ENCODE data around the gene SH2D2A.

The SH2D2A gene

DNA sequence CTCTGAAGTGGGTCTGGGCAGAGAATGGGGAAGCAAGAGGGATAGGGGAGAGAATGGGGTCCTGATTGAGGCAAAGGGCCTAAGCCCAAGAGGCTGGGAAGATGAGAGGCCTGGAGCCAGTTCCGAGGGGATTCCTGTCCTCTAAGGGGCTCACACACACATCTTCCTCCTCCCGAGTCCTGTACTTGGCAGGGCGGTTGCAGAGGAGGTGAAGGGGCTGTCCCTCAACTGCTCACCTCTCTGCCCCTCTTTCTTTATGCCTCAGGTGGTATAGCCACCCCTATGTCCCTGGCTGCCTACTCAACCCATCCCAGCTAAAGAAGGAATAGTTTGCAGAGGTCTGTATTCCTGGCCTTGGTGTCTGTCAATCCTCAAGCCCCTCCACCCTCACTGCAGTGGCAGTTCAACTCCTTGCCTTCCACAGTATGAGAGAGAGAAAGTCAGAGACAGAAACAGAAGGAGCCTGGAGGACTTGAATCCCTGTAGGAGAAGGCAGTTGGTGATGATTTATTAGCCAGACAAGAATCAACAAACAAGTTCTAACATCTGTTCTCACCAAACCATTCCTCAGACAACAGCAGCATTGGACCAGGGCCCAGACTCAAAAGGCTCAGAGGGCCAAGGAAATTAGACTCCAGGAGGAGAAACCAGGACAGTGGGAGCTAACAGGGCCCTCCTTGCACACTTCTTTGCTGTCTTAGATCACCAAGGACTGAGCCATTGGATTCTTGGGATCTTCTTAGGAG, 10.7 kb downstream of the SH2D2A start:
- in situ Hi-C loops (cut with MboI; ENCODE audit: low sequenced_read_pairs): no loop called here

DNA sequence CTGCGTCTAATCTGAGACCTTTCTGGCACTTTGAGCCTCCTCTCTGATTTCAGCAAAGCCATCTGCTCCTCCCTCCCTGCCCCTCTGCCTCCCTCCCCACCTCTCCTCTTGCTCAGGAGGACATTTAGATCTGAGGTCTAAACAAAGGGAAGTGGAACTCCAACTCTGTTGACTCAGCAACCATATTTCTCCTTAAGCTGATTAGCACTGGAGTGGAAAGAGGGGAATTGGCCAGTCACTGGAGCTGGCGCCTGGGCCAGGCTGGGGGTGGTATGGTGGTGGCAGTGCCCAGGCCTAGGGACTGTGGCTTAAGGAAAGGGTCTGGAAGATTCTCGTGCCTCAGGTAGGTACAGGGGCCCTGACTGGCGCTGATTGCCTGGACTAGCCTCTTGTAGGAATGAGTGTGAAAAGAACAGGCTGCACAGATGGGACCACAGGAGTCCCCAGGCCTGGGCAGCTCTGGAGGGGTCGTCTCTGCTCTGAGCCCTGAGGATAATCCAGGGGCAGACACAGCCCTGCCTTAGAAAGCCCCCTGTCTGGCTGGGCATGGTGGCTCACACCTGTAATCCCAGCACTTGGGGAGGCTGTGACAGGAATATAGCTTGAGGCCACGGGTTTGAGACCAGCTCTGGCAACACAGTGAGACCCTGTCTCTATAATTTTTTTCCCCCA, 11.9 kb downstream of the SH2D2A start:
- in situ Hi-C loops (cut with MboI; ENCODE audit: low sequenced_read_pairs): no loop called here

DNA sequence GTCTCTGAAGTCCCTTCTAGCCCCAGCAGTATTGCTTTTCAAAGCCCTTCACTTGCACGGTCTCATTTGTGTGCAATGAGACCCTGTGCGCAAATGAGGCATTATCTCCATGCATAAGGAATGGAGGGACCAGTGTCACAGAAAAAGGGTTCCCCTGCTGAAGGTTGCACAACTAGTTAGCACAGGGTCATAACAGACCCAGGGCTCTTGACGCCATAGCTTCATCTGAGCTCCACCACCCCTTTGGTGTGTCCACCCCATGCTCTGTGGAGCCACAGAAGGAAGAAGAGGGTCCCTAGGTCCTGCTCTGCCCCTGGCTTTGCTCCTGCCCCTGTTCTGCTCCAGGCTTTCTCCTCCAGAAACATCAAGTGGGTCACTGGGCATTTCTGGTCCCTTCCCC, 12.6 kb downstream of the SH2D2A start:
- in situ Hi-C loops (cut with MboI; ENCODE audit: low sequenced_read_pairs): no loop called here

DNA sequence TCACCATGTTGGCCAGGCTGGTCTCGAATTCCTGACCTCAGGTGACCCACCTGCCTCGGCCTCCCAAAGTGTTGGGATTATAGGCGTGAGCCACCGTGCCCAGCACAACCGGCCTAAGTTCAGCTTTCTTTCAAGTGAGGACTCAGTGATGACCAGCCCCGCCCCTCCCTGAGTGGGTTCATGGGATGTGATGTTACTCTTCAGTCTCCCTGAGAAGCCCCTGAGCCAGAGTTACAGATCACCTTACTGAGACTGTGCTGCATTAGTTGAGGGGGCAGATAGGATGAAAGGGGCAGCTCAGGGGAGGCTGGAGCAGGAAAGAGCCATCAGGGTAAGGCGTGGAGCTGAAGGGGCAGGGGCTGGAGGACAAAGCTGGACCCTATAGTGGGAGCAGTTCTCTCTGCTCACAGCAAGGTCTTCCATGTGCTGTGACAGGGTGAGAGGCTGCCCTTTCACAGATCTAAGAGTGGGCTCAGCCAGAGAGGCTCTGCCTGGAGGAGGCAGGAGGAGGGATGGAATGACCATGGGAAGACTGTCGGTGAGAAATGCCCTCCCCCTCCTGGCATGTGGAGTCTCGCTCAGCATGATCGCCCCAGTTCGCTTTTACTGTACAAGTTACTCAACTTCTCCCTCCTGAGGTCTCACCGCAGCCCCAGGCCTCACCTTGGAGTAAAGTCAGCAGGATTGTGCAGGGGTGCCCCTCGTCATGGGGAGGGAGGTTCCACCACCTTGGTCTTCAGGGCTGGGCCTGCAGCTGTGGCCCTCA, 13.4 kb downstream of the SH2D2A start:
- in situ Hi-C loops (cut with MboI; ENCODE audit: low sequenced_read_pairs): no loop called here

DNA sequence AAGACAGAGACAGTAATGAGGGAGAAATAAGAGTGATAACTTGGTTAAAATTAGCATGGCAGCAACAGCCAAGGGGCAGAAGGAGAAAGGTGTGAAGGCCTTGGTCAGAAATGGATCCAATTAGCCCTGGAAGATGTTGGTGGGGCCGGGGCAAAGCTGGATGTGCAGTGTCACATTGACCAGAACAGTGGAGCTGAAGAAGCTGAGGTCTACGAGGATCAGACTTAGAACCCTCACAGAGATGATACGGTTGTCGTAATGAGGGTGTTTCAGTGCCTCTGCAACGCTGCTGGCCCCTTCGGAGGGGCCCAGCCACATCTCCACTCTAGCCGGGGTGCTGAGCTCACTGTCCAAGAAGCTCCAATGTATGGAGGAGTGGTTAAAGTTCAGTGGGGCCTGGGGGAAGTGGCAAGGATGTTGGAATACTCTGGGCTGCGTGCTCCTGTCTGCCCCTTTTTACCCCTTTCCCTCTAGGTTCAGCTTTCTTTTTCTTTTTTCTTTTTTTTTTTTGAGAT, 14.2 kb downstream of the SH2D2A start:
- in situ Hi-C loops (cut with MboI; ENCODE audit: low sequenced_read_pairs): no loop called here

DNA sequence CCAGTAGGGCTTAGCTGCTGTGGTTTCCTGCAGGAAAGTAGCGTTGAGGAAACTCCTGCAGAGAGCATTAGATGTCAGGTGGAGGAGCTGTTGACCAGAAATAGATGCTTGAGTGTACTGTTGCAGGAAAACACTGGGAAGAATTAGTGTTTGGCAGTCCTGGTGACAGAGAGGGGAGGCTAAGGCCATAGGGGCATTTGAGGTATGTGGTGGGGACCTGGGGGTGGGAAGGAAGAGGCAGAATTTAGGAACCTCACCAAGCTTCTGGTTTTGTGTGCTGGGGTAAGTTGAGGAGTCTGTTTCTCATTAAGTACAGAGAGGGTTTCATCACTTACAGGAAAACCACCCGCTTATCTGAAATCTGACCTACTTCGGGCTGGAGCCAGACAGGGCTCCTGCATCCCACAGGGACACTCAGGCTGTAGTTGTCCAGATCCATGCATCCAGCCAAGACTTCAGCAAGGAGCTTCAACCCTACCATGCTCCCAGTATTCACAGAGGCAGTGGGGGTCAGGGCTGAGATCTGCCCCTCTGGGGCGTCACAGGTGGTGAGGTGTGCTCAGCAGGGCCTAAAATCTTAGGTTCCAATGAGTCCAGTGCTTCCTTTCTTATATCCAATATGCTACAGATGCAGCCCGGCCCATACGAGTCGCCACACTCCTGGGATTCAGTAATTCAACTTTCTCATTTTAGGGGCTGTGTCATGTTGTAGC, 15.1 kb downstream of the SH2D2A start:
- in situ Hi-C loops (cut with MboI; ENCODE audit: low sequenced_read_pairs): no loop called here

DNA sequence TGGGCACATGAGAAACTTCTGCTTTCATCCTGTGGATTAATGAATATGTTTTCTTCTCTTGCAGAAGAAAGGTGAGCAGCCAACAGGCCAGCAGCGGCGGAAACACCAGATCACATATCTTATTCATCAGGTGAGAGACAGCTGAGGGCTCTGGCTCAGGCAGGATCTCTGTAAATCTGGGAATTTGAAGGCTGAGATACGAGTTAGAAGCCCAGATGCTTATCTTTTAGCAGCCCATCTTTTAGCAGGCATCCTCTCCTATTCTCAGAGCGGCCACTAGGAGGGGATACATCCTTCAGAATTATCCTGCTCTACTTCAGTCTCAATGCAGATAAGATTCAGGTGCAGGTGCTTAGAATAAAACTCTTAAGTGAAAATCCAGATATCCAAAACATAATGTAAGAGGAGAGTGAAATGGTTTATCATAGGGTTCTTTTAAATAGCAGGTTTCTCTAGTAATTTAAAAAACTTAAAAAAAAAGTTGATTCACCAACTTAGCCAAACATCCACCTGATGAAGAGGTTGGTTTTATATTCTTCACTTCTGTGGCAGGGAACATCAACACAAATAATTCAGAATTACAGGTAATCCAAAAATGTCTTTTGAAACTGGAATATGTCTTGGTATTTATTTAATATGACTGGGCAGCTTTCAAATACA, 19.3 kb downstream of the SH2D2A start:
- in situ Hi-C loops (cut with MboI; ENCODE audit: low sequenced_read_pairs): no loop called here

DNA sequence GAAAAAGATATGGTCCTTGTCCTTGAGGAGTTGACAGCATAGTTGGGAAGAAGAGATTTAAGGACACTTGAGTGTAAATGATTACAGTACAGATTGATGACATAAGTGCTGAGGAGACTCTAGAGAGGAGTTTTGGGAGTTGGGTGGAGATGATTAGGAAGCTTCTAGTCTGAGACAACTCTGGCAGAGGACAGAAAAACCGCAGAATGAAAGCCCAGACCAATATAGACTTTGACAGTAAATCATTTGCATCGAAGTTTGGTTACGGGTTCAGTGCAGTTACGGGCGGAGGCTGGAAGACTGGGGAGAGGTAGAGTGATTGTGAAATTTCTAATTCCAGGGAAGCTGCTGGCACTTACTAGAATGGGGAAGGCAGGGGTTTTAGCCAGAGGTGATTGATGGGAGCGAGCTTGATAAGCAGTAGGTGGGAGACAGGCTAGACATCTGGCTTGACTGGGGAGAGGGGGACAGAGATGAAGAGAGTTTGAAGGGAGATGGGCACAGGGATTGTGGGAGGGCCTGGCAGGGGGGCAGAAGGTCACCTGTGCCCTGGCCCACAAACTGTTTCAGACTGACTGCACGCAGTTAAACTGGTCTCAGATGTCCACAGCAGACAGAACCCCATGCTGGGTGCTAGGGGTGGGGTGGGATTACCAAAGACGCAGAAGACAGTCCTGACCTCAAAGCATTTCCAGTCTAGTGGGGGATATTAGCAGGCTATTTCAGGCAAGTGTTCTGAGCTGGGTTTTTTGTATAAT, 20.1 kb downstream of the SH2D2A start:
- in situ Hi-C loops (cut with MboI; ENCODE audit: low sequenced_read_pairs): no loop called here

DNA sequence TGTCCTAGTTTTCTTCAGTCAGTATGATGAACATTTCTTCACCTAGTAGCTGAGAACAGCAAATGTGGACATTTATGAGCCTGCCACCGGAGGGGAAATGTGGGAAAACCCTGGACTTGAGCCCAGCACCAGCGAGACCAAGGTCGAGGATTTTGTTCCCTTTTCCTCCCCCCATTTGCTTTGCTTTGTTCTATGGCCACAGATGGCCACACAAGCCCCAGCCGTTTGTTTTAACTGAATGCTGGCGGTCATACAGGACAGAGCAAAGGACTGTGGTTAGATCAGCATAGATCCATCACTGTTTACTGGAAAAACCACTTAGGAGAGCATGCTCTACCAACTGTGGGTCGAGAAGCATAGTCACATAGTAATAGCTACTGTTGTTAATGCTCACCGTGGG, 20.9 kb downstream of the SH2D2A start:
- in situ Hi-C loops (cut with MboI; ENCODE audit: low sequenced_read_pairs): no loop called here

DNA sequence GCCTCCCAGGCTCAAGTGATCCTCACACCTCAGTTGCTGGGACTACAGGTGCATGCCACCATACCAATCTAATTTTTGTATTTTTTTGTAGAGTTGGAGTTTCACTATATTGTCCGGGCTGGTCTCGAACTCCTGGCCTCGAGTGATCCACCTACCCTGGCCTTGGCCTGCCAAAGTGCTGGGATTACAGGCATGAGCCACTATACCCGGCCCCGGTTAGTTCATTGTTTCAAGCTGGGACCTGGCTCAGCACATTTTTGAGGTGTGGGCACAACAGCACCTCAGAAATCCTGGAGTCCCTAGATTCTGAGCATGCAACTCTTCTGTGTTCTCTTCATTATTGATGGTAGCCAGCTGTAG, 21.3 kb downstream of the SH2D2A start:
- in situ Hi-C loops (cut with MboI; ENCODE audit: low sequenced_read_pairs): no loop called here

DNA sequence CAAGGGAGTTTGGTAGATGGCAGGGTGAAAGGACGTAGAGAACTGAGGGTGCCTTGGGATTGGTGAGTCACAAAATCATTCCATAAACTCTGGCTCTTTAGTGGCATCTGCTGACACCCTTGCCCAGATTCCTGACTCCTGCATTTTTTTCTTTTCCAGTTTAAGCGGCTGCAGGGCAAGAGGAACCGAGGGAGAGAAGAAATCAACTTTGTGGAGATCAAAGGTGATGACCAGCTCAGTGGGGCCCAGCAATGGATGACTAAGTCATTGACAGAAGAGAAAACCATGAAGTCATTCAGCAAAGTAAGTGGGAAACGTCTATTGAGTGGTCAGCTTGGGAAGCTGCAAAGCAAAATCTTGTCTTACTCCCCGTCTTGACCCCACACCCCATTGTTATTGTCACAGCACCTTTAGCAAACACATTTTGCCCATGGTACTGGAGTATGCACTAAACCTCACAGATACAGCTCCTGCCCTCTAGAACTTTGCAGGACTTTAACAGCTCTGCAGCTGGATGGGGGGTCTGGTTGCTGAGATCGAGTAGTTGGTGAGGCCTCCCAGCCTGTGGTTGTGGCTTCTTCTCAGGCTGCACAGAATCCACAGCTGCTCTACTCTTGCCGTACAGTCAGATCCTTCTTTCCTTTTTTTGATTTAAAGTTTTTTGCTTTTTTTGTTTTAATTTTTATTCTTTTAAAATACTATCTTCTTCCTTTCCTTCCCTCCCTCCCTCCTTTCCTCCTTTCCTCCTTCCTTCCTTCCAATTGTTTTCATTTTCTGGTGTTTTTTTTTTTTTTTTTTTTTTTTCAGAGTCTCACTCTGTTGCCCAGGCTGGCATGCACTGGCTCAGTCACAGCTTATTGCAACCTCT, 21.9 kb downstream of the SH2D2A start:
- in situ Hi-C loops (cut with MboI; ENCODE audit: low sequenced_read_pairs): no loop called here

DNA sequence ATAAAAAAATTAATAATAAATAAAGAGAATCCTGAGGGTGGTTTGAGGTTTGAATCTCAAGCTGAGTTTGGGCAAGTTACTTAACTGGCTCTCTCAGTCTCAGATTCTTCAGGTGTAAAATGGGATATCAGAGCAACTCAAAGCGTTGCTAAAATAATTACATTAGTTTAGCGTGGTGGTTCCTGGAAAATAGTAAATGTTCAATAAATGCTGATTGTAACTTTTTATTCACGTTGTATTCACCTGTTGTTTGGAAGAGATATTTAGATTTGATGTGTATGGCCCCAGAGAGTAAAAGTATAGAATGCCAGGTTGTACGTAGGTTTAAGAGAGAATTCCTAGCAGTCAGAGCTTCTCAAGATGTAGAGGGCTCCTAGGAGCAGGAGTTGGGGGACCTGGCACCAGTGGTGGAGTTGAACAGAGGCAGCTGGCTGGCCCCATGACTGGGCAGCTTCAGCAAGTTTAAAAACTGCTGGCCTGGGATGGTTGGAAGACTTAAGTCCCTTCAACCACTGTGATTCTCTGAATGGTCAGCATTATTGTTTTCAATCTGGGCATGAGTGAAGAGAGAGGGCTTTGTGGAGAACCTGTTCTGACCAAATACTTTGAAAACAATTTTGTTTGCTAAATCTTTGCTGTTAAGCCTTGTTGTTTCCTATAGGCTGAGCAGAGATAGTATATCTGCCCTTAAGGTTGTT, 26.9 kb downstream of the SH2D2A start:
- in situ Hi-C loops (cut with MboI; ENCODE audit: low sequenced_read_pairs): no loop called here

DNA sequence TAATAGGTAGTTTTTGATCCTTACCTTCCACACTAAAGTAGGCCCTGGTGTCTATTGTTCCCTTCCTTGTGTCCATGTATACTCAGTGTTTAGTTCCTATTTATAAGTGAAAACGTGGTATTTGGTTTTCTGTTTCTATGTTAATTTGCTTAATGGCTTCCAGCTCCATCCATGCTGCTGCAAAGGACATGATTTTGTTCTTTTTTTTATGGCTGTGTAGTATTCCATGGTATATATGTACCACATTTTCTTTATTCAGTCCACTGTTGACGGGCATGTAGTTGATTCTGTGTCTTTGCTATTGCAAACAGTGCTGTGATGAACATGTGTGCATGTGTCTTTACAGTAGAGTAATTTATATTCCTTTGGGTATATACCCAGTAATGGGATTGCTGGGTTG, 28.5 kb downstream of the SH2D2A start:
- in situ Hi-C loops (cut with MboI; ENCODE audit: low sequenced_read_pairs): no loop called here

DNA sequence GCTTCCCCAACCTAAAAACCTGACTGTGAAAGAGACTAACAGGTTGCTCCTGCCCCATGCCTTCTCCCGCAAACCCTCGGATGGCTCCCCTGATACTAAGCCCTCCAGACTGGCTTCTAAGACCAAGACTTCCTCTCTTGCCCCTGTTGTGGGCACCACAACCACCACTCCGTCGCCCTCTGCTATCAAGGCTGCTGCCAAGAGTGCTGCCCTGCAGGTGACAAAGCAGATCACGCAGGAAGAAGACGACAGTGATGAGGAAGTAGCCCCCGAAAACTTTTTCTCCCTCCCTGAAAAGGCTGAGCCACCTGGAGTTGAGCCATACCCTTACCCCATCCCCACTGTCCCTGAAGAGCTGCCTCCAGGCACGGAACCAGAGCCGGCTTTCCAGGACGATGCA, 30.0 kb downstream of the SH2D2A start:
- in situ Hi-C loops (cut with MboI; ENCODE audit: low sequenced_read_pairs): no loop called here

DNA sequence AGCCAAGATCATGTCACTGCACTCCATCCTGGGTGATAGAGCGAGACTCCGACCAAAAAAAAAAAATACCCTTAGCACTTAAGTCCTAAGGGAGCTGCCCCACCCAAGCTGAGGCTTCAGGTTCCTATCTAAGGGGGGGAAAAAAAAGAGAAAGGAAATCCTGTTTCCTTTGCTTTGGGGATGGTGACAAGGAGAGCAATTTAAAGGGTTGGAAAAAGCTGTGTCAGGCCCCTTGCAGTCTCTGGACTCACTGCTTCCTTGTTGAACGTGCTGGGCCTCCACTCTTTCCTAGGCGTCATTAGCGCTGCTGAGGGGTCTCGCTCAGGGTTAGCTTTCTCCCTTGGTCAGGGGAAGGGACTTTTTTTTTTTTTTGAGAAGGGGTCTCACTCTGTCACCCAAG, 31.2 kb downstream of the SH2D2A start:
- in situ Hi-C loops (cut with MboI; ENCODE audit: low sequenced_read_pairs): no loop called here

DNA sequence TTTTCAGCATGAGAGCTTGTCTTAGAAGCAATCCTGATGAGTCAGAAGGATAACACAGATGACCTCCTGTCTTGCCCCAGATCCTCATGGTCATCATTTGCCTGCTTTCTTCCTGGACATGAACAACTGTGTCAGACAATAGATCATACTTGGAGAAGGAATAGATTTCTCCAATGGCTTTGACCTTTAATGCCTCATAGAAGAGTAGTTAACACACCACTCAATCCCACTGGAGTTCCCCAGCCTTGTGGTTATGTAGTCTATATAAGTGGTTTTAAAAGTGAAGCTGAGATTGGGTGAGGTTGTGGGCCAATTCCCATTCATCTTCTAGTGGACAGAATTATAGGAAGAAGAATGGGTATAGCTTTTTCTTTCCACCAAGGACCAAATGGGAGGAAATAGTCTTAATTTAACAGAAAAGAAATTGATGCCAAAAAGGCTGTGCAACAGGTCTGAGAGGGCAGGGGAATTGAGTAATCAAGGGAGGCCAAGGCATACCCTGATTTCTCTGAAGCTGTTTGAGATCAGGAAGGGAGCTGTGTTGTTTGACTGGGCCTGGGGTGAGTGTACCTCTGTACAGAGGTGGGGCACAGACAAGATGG, 35.0 kb downstream of the SH2D2A start:
- in situ Hi-C loops (cut with MboI; ENCODE audit: low sequenced_read_pairs): no loop called here

DNA sequence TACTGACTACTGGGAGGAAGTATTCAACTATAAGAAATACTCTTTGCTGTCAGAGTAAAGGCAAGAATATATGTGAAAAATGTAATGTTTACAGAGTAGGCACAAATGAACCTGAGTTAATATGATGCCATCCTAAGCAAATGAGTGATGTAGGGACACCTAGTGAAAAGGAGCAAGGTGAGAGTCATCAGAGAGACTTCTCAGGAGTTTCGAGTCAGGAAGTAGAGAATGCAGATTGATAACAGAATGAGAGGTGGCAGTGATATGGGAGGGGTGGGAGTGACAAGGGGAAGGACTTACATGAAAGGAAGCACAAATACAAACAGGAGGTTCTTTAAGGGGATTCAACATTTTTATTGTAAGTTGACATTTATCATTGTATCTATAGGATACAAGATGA, 39.1 kb downstream of the SH2D2A start:
- in situ Hi-C loops (cut with MboI; ENCODE audit: low sequenced_read_pairs): no loop called here

DNA sequence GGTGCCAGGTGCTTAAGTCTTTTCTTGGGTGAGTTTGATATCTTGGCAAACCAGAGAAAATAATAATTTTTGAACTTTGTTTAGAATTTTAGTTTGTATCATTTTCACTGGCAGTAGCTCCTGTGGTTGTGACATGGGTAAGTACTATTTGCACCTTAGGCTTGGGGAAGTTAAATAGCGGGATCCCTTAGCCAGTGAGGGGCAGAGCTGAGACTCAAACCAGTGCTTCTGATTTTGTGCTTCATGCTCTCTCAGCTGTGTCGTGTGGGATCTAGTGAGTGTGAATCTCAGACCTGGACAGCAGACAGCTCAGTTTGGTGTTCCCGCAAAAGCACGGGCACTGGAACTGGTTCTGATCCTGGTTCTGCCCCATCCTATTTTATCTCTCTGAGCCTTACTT, 39.7 kb downstream of the SH2D2A start:
- in situ Hi-C loops (cut with MboI; ENCODE audit: low sequenced_read_pairs): no loop called here

Measured in HL-60/S4 (cell line).